Activated CD4-positive, CD25-positive, alpha-beta regulatory T cell (primary cell): Measurements from ENCODE around the gene RTTN.

Experiments
- DNase-seq, 4 experiments: peaks; one replicate each; lab custom pipeline; 2025; lab: John Stamatoyannopoulos, UW

Gene RTTN

GRCh38 chr18:70197844-70198243 is 7.6 kb downstream of the RTTN start:
- no peak for DNase-seq

GRCh38 chr18:70197026-70197425 is 8.5 kb downstream of the RTTN start:
- DNase-seq, result no peak

GRCh38 chr18:70195852-70196434 is 9.5 kb downstream of the RTTN start:
- no peak for DNase-seq

GRCh38 chr18:70195014-70195614 is 10.4 kb downstream of the RTTN start:
- no peak for DNase-seq

- DNase-seq, result no peak
Measured at GRCh38 chr18:70194227-70194890, 11.1 kb downstream of the RTTN start.

- no peak for DNase-seq
Measured at GRCh38 chr18:70190529-70190928, 15.0 kb downstream of the RTTN start.

- DNase-seq, result no peak
Measured at GRCh38 chr18:70188113-70188512, 17.4 kb downstream of the RTTN start.

- no peak for DNase-seq
Measured at GRCh38 chr18:70183441-70183840, 22.0 kb downstream of the RTTN start.

GRCh38 chr18:70182548-70182947 is 22.9 kb downstream of the RTTN start:
- DNase-seq, result no peak

GRCh38 chr18:70181725-70182124 is 23.8 kb downstream of the RTTN start:
- DNase-seq, result no peak

- no peak for DNase-seq
Measured at GRCh38 chr18:70181015-70181414, 24.5 kb downstream of the RTTN start.

- DNase-seq, result no peak
Measured at GRCh38 chr18:70176537-70176936, 28.9 kb downstream of the RTTN start.

GRCh38 chr18:70175216-70175615 is 30.3 kb downstream of the RTTN start:
- DNase-seq, result no peak

GRCh38 chr18:70172225-70172624 is 33.3 kb downstream of the RTTN start:
- DNase-seq, result no peak

- no peak for DNase-seq
Measured at GRCh38 chr18:70169747-70170146, 35.7 kb downstream of the RTTN start.

- no peak for DNase-seq
Measured at GRCh38 chr18:70166668-70167067, 38.8 kb downstream of the RTTN start.

GRCh38 chr18:70165936-70166335 is 39.6 kb downstream of the RTTN start:
- no peak for DNase-seq

GRCh38 chr18:70160073-70160678 is 45.3 kb downstream of the RTTN start:
- no peak for DNase-seq

GRCh38 chr18:70158992-70159717 is 46.3 kb downstream of the RTTN start:
- DNase-seq, result no peak

GRCh38 chr18:70156886-70157285 is 48.6 kb downstream of the RTTN start:
- DNase-seq, result no peak

- DNase-seq, result no peak
Measured at GRCh38 chr18:70154591-70155194, 50.8 kb downstream of the RTTN start.

GRCh38 chr18:70151614-70152013 is 53.9 kb downstream of the RTTN start:
- DNase-seq, result no peak
